ENCODE results near the gene PAX7.

The PAX7 gene

DNA sequence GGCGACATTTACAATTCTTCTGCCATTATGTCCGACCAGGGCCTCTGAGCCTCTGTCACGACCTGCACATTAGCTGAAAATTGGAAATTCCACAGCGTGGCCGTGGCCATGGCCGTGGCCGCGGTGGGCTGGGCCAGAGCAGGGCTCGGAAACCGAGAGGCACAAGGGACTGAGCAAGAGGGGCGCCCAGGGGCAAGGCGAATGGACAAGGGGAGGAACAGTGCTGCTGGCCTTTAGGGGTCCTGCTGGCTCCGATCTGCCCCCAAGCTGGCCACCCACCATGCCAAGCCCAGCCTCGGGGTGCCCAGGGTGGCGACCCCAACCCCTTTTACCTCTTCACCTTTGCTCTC, 153.8 kb downstream of the PAX7 start:
- no peak overlapping the region for H3K4me3 ChIP-seq (replicated peaks; ENCODE audit: low read depth, low read length)
- DNase-seq (ENCODE audit: extremely low read depth, insufficient read length) = no peak
- H3K36me3 ChIP-seq (ENCODE audit: control insufficient read depth, insufficient read depth, low read length) = no peaks in the 10 kb centered on the region
- TF ChIP-seq, protein P1, sequence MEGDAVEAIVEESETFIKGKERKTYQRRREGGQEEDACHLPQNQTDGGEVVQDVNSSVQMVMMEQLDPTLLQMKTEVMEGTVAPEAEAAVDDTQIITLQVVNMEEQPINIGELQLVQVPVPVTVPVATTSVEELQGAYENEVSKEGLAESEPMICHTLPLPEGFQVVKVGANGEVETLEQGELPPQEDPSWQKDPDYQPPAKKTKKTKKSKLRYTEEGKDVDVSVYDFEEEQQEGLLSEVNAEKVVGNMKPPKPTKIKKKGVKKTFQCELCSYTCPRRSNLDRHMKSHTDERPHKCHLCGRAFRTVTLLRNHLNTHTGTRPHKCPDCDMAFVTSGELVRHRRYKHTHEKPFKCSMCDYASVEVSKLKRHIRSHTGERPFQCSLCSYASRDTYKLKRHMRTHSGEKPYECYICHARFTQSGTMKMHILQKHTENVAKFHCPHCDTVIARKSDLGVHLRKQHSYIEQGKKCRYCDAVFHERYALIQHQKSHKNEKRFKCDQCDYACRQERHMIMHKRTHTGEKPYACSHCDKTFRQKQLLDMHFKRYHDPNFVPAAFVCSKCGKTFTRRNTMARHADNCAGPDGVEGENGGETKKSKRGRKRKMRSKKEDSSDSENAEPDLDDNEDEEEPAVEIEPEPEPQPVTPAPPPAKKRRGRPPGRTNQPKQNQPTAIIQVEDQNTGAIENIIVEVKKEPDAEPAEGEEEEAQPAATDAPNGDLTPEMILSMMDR (IDR thresholded peaks at IDR 0.05; ENCODE audit: insufficient read depth, low read length, poor library complexity, severe bottlenecking) = no peak
- H3K27me3 ChIP-seq (replicated peaks; ENCODE audit: control insufficient read depth, insufficient read depth, low read length) = no peaks in the 10 kb centered on the region; the same call in 1 of the 2 replicates

- TF ChIP-seq, protein P1 (IDR thresholded peaks at IDR 0.05; ENCODE audit: insufficient read depth, low read length, poor library complexity, severe bottlenecking) = no peak
- H3K36me3 ChIP-seq (ENCODE audit: control insufficient read depth, insufficient read depth, low read length) = no peaks in the 10 kb centered on the region
- no peak for DNase-seq (ENCODE audit: extremely low read depth, insufficient read length)
- H3K27me3 ChIP-seq (replicated peaks; ENCODE audit: control insufficient read depth, insufficient read depth, low read length) = no peaks in the 10 kb centered on the region; the same call in 1 of the 2 replicates
- H3K4me3 ChIP-seq (replicated peaks; ENCODE audit: low read depth, low read length) = no peak overlapping the region
Observed at GRCh38 chr1:18786149-18786548, 155.5 kb downstream of the PAX7 start.

DNA sequence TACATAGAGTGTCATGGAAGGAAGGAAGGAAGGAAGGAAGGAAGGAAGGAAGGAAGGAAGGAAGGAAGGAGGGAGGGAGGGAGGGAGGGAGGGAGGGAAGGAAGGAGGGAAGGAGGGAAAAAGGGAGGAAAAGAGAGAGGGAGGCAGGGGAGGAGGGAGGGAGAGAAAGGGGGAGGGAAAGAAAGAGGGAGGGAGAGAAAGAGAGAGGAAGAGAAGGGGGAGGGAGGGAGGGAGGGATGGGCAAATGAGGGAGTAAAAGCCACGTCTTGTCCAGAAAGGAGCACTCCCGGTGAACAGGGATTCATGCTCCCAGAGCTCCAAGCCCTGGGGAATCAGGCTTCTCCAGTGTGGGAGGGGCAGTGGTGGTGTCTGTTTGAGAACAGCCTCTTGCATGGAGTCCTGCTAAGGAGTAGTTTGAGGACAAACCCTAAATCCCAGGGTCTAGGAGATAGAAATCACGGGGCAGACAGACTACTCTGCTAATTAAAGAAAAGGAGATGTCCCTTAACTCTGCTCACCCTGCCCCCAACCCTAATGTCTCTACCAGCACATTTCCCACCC, 157.3 kb downstream of the PAX7 start:
- DNase-seq (ENCODE audit: extremely low read depth, insufficient read length) = no peak
- no peak overlapping the region for H3K4me3 ChIP-seq (replicated peaks; ENCODE audit: low read depth, low read length)
- no peaks in the 10 kb centered on the region for H3K36me3 ChIP-seq (ENCODE audit: control insufficient read depth, insufficient read depth, low read length)
- H3K27me3 ChIP-seq (replicated peaks; ENCODE audit: control insufficient read depth, insufficient read depth, low read length) = no peaks in the 10 kb centered on the region; the same call in 1 of the 2 replicates
- TF ChIP-seq, protein P1 (IDR thresholded peaks at IDR 0.05; ENCODE audit: insufficient read depth, low read length, poor library complexity, severe bottlenecking) = no peak

GRCh38 chr1:18789246-18789645, 158.6 kb downstream of the PAX7 start:
- H3K4me3 ChIP-seq (replicated peaks; ENCODE audit: low read depth, low read length) = no peak overlapping the region
- DNase-seq (ENCODE audit: extremely low read depth, insufficient read length) = no peak
- no peaks in the 10 kb centered on the region; the same call in 1 of the 2 replicates for H3K27me3 ChIP-seq (replicated peaks; ENCODE audit: control insufficient read depth, insufficient read depth, low read length)
- no peaks in the 10 kb centered on the region for H3K36me3 ChIP-seq (ENCODE audit: control insufficient read depth, insufficient read depth, low read length)
- TF ChIP-seq, protein P1 (IDR thresholded peaks at IDR 0.05; ENCODE audit: insufficient read depth, low read length, poor library complexity, severe bottlenecking) = no peak

DNA sequence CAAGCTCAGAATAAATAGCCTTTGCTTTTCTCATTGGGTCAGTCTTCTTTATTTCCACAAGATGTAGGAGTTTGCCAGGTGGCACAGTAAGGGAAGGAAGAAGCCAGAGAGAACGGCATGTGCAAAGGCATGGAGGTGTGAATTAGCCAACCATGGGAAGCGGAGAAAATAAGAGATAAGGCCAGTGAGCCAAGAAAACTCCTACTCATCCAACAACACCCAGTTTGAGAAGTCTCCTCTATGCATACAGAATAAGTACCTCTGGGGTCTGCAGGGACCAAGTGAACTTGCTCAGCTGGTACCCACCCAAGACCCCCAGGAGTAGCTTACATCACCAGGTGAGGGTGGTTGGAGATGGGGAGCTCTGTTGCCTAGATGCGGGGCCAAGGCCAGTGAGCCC, 162.1 kb downstream of the PAX7 start:
- TF ChIP-seq, protein P1 (IDR thresholded peaks at IDR 0.05; ENCODE audit: insufficient read depth, low read length, poor library complexity, severe bottlenecking) = no peak
- Histone ChIP-seq H3K4me3 (replicated peaks; ENCODE audit: low read depth, low read length) (no peak overlapping the region), H3K36me3 (ENCODE audit: control insufficient read depth, insufficient read depth, low read length) (no peaks in the 10 kb centered on the region), H3K27me3 (replicated peaks; ENCODE audit: control insufficient read depth, insufficient read depth, low read length) (no peaks in the 10 kb centered on the region; the same call in 1 of the 2 replicates)
- DNase-seq (ENCODE audit: extremely low read depth, insufficient read length) = no peak

DNA sequence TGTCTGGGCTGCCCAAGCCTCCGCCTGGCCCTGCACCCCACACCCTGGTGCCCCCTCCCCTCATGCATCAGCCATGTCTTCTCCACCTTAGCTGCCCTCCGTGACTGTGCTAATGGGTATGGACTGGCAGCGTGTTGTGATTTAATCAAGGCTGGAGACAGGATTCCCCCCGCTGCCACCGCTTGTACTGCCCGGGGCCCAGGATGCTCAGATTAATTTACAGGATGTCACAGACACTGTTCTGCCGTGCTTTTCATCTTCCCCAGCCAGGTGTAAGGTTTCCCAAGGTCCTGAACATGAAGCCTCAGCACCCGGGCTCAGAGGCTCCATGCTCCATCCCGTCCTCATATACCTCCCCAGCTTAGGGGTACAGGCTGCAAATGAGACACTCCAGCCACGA, 162.5 kb downstream of the PAX7 start:
- no peaks in the 10 kb centered on the region for H3K36me3 ChIP-seq (ENCODE audit: control insufficient read depth, insufficient read depth, low read length)

More for the DNA sequence above, 162.5 kb downstream of the PAX7 start:
- Histone ChIP-seq H3K4me3 (replicated peaks; ENCODE audit: low read depth, low read length) (no peak overlapping the region), H3K27me3 (replicated peaks; ENCODE audit: control insufficient read depth, insufficient read depth, low read length) (no peaks in the 10 kb centered on the region; the same call in 1 of the 2 replicates)
- DNase-seq (ENCODE audit: extremely low read depth, insufficient read length) = no peak
- TF ChIP-seq, protein P1 (IDR thresholded peaks at IDR 0.05; ENCODE audit: insufficient read depth, low read length, poor library complexity, severe bottlenecking) = no peak

All from GM06990 (cell line).